Type B pancreatic cell (in vitro differentiated cells): ENCODE results near the gene APPBP2. TPM values are rescaled to one million over a fixed set of nuclear protein-coding genes. Genes with fewer than 3 reads are reported as not detected.

ENCODE experiments used
- DNase-seq: peaks from one replicate; pipeline ENCODE4 v3.0.0; 2021; ENCODE audit warnings: mixed read lengths; ENCODE audit not compliant: unreplicated experiment; ENCODE audit errors: extremely low spot score
- H3K27ac Mint-ChIP-seq: 2 replicates; pipeline ENCODE4 v1.8.0; 2021; ENCODE audit warnings: mild to moderate bottlenecking, mixed read lengths
- H3K27me3 Mint-ChIP-seq: 2 replicates; pipeline ENCODE4 v1.8.0; 2021; ENCODE audit warnings: mixed read lengths
- H3K36me3 Mint-ChIP-seq: 2 replicates; pipeline ENCODE4 v1.8.0; 2021; ENCODE audit warnings: mixed read lengths
- H3K4me1 Mint-ChIP-seq: one replicate; pipeline ENCODE4 v1.8.0; 2021; ENCODE audit warnings: mixed read lengths; ENCODE audit not compliant: unreplicated experiment
- H3K4me3 Mint-ChIP-seq: 2 replicates; pipeline ENCODE4 v1.8.0; 2021; ENCODE audit warnings: mild to moderate bottlenecking, mixed read lengths
- H3K9me3 Mint-ChIP-seq: 2 replicates; pipeline ENCODE4 v1.8.0; 2021; ENCODE audit warnings: mixed read lengths
- CTCF ChIP-seq: fragments of 200-600 bp; sonication (generic); conservative IDR thresholded peaks from 2 replicates; pipeline ENCODE4 v1.5.0; 2021; ENCODE audit warnings: antibody characterized with exemption, mild to moderate bottlenecking
- long read RNA-seq: library from polyadenylated mRNA; unstranded; transcript quantifications from one replicate; pipeline ENCODE4 v2.0.0, GENCODE V29; 2020
- total RNA-seq: library from RNA; stranded (reverse); gene quantifications from 2 replicates; pipeline ENCODE4 v1.2.1, GENCODE V29; 2021; ENCODE audit warnings: low replicate concordance

Gene APPBP2
- 44.8 and 66.4 TPM in 2 replicates for total RNA-seq
- long read RNA-seq, full-length matches to known transcripts, result 11 of 26 reads
- long read RNA-seq, partial matches to known transcripts, result 4 of 26 reads
- long read RNA-seq, other reads (novel, unspliced or antisense), result 11 of 26 reads

- Mint-ChIP-seq H3K27ac (peak within 1 kb of the TSS; percentile 99), H3K9me3 (peaks cover 10% of the 10 kb centered on the region), H3K36me3 (peaks cover 6% of the 10 kb centered on the region), H3K4me1 (peaks cover 15% of the 10 kb centered on the region), H3K27me3 (no peaks in the 10 kb centered on the region), H3K4me3 (peak within 1 kb of the TSS; percentile 95)
- no peak for TF ChIP-seq CTCF
- DNase-seq, result peak; percentile 86
Observed at GRCh38 chr17:60525685-60526514, at the start of gene APPBP2. Gene APPBP2 (minus strand): TSS chr17:60526242. CDS start chr17:60525931, 311 bp downstream.

- no peaks in the 10 kb centered on the region for H3K9me3 Mint-ChIP-seq
- TF ChIP-seq CTCF, result no peak
- H3K4me1 Mint-ChIP-seq, result peaks cover 27% of the 10 kb centered on the region
- H3K36me3 Mint-ChIP-seq, result no peaks in the 10 kb centered on the region
- DNase-seq, result no peak
- H3K4me3 Mint-ChIP-seq, result no peak overlapping the region
- H3K27me3 Mint-ChIP-seq, result no peaks in the 10 kb centered on the region
- peak overlapping the region; percentile 50 for H3K27ac Mint-ChIP-seq
Observed at GRCh38 chr17:60573236-60574051, 47.4 kb upstream of the APPBP2 start.

- no peak overlapping the region for H3K27ac Mint-ChIP-seq
- H3K27me3 Mint-ChIP-seq, result no peaks in the 10 kb centered on the region
- peaks cover 4% of the 10 kb centered on the region for H3K4me1 Mint-ChIP-seq
- H3K4me3 Mint-ChIP-seq, result no peak overlapping the region
- DNase-seq, result no peak
- H3K36me3 Mint-ChIP-seq, result no peaks in the 10 kb centered on the region
- no peak for TF ChIP-seq CTCF
- no peaks in the 10 kb centered on the region for H3K9me3 Mint-ChIP-seq
Observed at GRCh38 chr17:60565233-60565632, 39.2 kb upstream of the APPBP2 start.

GRCh38 chr17:60563743-60564142 lies 37.7 kb upstream of the APPBP2 start:
- no peak for DNase-seq
- no peak for TF ChIP-seq CTCF
- no peaks in the 10 kb centered on the region for H3K4me1 Mint-ChIP-seq
- no peaks in the 10 kb centered on the region for H3K36me3 Mint-ChIP-seq
- no peaks in the 10 kb centered on the region for H3K9me3 Mint-ChIP-seq
- no peak overlapping the region for H3K27ac Mint-ChIP-seq
- H3K27me3 Mint-ChIP-seq, result no peaks in the 10 kb centered on the region
- H3K4me3 Mint-ChIP-seq, result no peak overlapping the region

- Mint-ChIP-seq H3K27me3 (no peaks in the 10 kb centered on the region), H3K27ac (no peak overlapping the region), H3K4me1 (no peaks in the 10 kb centered on the region), H3K9me3 (peaks cover 3% of the 10 kb centered on the region), H3K4me3 (no peak overlapping the region), H3K36me3 (no peaks in the 10 kb centered on the region)
- TF ChIP-seq CTCF, result no peak
- no peak for DNase-seq
Observed at GRCh38 chr17:60562421-60562820, 36.4 kb upstream of the APPBP2 start.
